Measurements from ENCODE around the gene MAP2K5.
A peak's percentile ranks its signal among the peaks of the same experiment; 100 is the strongest.

MAP2K5 gene

DNA sequence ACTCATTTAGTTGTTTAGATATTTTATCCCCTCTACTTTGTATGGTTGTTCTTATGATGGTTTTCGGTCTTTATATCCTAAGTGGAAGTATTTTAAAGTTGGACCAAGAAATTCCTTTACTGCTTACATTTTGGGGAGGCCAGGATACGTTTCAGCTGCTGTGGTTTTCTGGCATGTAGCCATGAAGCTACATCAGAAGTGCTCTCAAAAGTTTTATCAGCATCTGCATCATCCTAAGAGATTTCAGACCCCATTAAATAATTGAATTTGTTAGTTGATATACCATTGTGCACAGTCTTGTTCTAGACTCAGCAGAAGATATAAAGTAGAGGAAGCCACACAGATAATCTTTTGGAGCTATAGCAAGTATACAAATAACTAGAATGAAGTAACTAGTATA, 232.7 kb downstream of the MAP2K5 start:
- Histone ChIP-seq H3K36me3 (ENCODE audit: insufficient read depth, low read length) (no peaks in the 10 kb centered on the region; the same call in 1 of the 2 replicates), H3K4me3 (ENCODE audit: low read length, poor library complexity, severe bottlenecking) (no peak overlapping the region), H3K9me2 (replicated peaks; ENCODE audit: low read depth, low read length) (no peaks in the 10 kb centered on the region), H3K9ac (ENCODE audit: low read depth, low read length, poor library complexity, severe bottlenecking) (peak overlapping the region; percentile 31), H2AFZ (ENCODE audit: low read length) (no peak overlapping the region), H3K79me2 (ENCODE audit: insufficient read depth, low read length) (0 out of 2 replicates have a peak, but pooled peaks cover 3% of the 10 kb centered on the region), H3K4me2 (ENCODE audit: low read depth, low read length, poor library complexity, severe bottlenecking) (peak overlapping the region; percentile 12), H3K9me3 (ENCODE audit: insufficient read depth, low read depth, low read length) (no peaks in the 10 kb centered on the region), H3F3A (ENCODE audit: low read depth) (no peaks in the 10 kb centered on the region), H3K27me3 (ENCODE audit: insufficient read depth, low read length, poor library complexity, severe bottlenecking) (no peaks in the 10 kb centered on the region), H3K4me1 (ENCODE audit: insufficient read depth, low read length, poor library complexity, severe bottlenecking) (peaks cover 42% of the 10 kb centered on the region), H4K20me1 (ENCODE audit: insufficient read depth, low read length, poor library complexity, severe bottlenecking) (no peaks in the 10 kb centered on the region)
- no peak for TF ChIP-seq EZH2phosphoT487 (IDR thresholded peaks at IDR 0.05; ENCODE audit: borderline replicate concordance)
- TF ChIP-seq, protein P1, sequence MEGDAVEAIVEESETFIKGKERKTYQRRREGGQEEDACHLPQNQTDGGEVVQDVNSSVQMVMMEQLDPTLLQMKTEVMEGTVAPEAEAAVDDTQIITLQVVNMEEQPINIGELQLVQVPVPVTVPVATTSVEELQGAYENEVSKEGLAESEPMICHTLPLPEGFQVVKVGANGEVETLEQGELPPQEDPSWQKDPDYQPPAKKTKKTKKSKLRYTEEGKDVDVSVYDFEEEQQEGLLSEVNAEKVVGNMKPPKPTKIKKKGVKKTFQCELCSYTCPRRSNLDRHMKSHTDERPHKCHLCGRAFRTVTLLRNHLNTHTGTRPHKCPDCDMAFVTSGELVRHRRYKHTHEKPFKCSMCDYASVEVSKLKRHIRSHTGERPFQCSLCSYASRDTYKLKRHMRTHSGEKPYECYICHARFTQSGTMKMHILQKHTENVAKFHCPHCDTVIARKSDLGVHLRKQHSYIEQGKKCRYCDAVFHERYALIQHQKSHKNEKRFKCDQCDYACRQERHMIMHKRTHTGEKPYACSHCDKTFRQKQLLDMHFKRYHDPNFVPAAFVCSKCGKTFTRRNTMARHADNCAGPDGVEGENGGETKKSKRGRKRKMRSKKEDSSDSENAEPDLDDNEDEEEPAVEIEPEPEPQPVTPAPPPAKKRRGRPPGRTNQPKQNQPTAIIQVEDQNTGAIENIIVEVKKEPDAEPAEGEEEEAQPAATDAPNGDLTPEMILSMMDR (conservative IDR thresholded peaks at IDR 0.05; ENCODE audit: low read length), result no peak

DNA sequence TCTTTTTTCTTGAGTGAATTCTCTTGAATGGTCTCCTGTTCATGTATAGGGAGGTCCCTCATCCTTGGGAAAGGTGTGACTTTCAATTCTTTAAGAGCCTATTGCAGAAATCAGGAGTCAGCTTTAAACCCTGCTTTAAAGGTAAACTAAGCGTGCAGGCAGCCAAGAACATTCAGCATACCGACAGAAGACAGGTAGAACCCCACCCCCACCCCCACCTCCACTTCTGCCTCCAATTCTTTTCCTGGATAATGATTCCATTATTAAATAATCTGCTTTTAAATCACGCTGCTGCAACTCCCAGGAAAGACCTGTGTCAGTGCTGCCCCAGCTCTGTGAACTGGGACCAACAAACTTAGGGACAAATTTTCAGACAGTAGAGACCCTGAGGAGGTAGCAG, 233.5 kb downstream of the MAP2K5 start:
- Histone ChIP-seq H4K20me1 (ENCODE audit: insufficient read depth, low read length, poor library complexity, severe bottlenecking) (no peaks in the 10 kb centered on the region), H3K9ac (ENCODE audit: low read depth, low read length, poor library complexity, severe bottlenecking) (peak overlapping the region; percentile 31), H3K9me2 (replicated peaks; ENCODE audit: low read depth, low read length) (no peaks in the 10 kb centered on the region), H3K9me3 (ENCODE audit: insufficient read depth, low read depth, low read length) (no peaks in the 10 kb centered on the region), H3F3A (ENCODE audit: low read depth) (no peaks in the 10 kb centered on the region), H3K4me1 (ENCODE audit: insufficient read depth, low read length, poor library complexity, severe bottlenecking) (peaks cover 46% of the 10 kb centered on the region), H3K4me3 (ENCODE audit: low read length, poor library complexity, severe bottlenecking) (no peak overlapping the region), H3K79me2 (ENCODE audit: insufficient read depth, low read length) (peaks cover 11% of the 10 kb centered on the region), H3K27me3 (ENCODE audit: insufficient read depth, low read length, poor library complexity, severe bottlenecking) (no peaks in the 10 kb centered on the region), H2AFZ (ENCODE audit: low read length) (no peak overlapping the region), H3K36me3 (ENCODE audit: insufficient read depth, low read length) (no peaks in the 10 kb centered on the region), H3K4me2 (ENCODE audit: low read depth, low read length, poor library complexity, severe bottlenecking) (no peak overlapping the region)
- no peak for TF ChIP-seq EZH2phosphoT487 (IDR thresholded peaks at IDR 0.05; ENCODE audit: borderline replicate concordance)
- TF ChIP-seq, protein P1 (conservative IDR thresholded peaks at IDR 0.05; ENCODE audit: low read length), result no peak

DNA sequence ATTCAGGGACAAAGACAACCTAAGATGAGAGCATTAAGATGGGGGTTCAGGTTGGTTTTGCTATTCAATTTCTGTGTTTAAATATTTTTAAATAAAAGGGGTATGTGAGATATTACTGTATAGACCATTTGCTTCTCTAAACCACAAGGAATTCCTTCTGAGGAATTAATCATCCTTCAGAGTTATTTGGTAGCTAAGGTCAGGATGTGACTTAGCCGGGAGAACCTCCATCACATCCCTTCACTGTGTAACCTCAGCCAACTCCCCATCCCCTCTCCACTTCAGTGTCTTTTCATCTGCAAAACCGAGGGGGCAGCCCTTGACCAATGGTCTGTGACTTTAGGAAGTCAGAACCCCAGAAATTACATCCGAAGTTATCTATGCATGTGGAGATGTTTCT, 234.1 kb downstream of the MAP2K5 start:
- H3K4me1 ChIP-seq (ENCODE audit: insufficient read depth, low read length, poor library complexity, severe bottlenecking), result peaks cover 52% of the 10 kb centered on the region

More for the DNA sequence above, 234.1 kb downstream of the MAP2K5 start:
- Histone ChIP-seq H3F3A (ENCODE audit: low read depth) (no peaks in the 10 kb centered on the region), H3K4me2 (ENCODE audit: low read depth, low read length, poor library complexity, severe bottlenecking) (no peak overlapping the region), H3K36me3 (ENCODE audit: insufficient read depth, low read length) (no peaks in the 10 kb centered on the region), H3K9me3 (ENCODE audit: insufficient read depth, low read depth, low read length) (no peaks in the 10 kb centered on the region), H3K79me2 (ENCODE audit: insufficient read depth, low read length) (peaks cover 17% of the 10 kb centered on the region), H3K9me2 (replicated peaks; ENCODE audit: low read depth, low read length) (no peaks in the 10 kb centered on the region), H4K20me1 (ENCODE audit: insufficient read depth, low read length, poor library complexity, severe bottlenecking) (no peaks in the 10 kb centered on the region), H3K9ac (ENCODE audit: low read depth, low read length, poor library complexity, severe bottlenecking) (no peak overlapping the region), H3K27me3 (ENCODE audit: insufficient read depth, low read length, poor library complexity, severe bottlenecking) (no peaks in the 10 kb centered on the region), H3K4me3 (ENCODE audit: low read length, poor library complexity, severe bottlenecking) (no peak overlapping the region), H2AFZ (ENCODE audit: low read length) (no peak overlapping the region)
- TF ChIP-seq EZH2phosphoT487 (IDR thresholded peaks at IDR 0.05; ENCODE audit: borderline replicate concordance), result no peak
- TF ChIP-seq, protein P1 (conservative IDR thresholded peaks at IDR 0.05; ENCODE audit: low read length), result no peak
